Sigmoid colon (tissue), 4 donors: ENCODE data around the gene SCUBE3.

Source experiments
- CTCF ChIP-seq, 4 experiments: fragments of 450-650 bp in 3 of 4; fragments of 200-600 bp in 1 of 4; IDR thresholded peaks; one replicate each; pipeline ENCODE4 v1.5.1; 2016 to 2019; ENCODE audit warnings: antibody characterized with exemption in 4 of 4, mild to moderate bottlenecking in 3 of 4, moderate library complexity in 2 of 4
- EP300 ChIP-seq, 4 donors: sonication (generic); formaldehyde crosslinking; IDR thresholded peaks; one replicate each; pipeline ENCODE4 v1.6.1; 2017; ENCODE audit warnings: antibody characterized with exemption in 4 of 4
- POLR2A ChIP-seq, 2 donors: fragments of 450-650 bp; IDR thresholded peaks; one replicate each; pipeline ENCODE4 v1.6.1; 2016; ENCODE audit warnings: antibody characterized with exemption in 2 of 2, mild to moderate bottlenecking in 2 of 2, moderate library complexity in 2 of 2
- POLR2AphosphoS5 ChIP-seq, 4 donors: sonication (generic); formaldehyde crosslinking; IDR thresholded peaks; one replicate each; pipeline ENCODE4 v1.6.1; 2017; ENCODE audit warnings: antibody characterized with exemption in 4 of 4

- no peak for TF ChIP-seq POLR2A (IDR thresholded peaks at IDR 0.05)
- no peak for TF ChIP-seq CTCF (IDR thresholded peaks at IDR 0.05)
- no peak for TF ChIP-seq POLR2AphosphoS5 (IDR thresholded peaks at IDR 0.05)
- no peak for TF ChIP-seq EP300 (IDR thresholded peaks at IDR 0.05)
Measured at GRCh38 chr6:35170166-35170565, 43.6 kb upstream of the SCUBE3 start.
